GM21576 (cell line): ENCODE results near the gene ARHGAP26.

Experiments
- ATAC-seq: cut with Tn5 transposase; IDR thresholded peaks from one replicate; pipeline ENCODE4 v1.9.1; 2021; ENCODE audit warnings: mild to moderate bottlenecking, moderate library complexity; ENCODE audit not compliant: unreplicated experiment

Gene ARHGAP26

GRCh38 chr5:142769793-142770649 lies at the start of gene ARHGAP26:
Gene ARHGAP26 (plus strand): TSS chr5:142770377. CDS start chr5:142770762, 385 bp downstream.
- peak; percentile 97 for ATAC-seq

- ATAC-seq = no peak
These were observed 49.4 kb upstream of the ARHGAP26 start for GRCh38 chr5:142720641-142721271.

GRCh38 chr5:142722146-142722545 lies 48.0 kb upstream of the ARHGAP26 start:
- ATAC-seq = no peak

- ATAC-seq = no peak
These were observed 47.3 kb upstream of the ARHGAP26 start for GRCh38 chr5:142722896-142723295.

GRCh38 chr5:142724821-142725220 lies 45.4 kb upstream of the ARHGAP26 start:
- no peak for ATAC-seq

GRCh38 chr5:142725231-142726187 lies 44.7 kb upstream of the ARHGAP26 start:
- no peak for ATAC-seq

- ATAC-seq = no peak
These were observed 43.9 kb upstream of the ARHGAP26 start for GRCh38 chr5:142726188-142726731.

- ATAC-seq = no peak
These were observed 42.5 kb upstream of the ARHGAP26 start for GRCh38 chr5:142727735-142728047.

- no peak for ATAC-seq
These were observed 34.6 kb upstream of the ARHGAP26 start for GRCh38 chr5:142735323-142736246.

GRCh38 chr5:142736247-142736632 lies 33.9 kb upstream of the ARHGAP26 start:
- no peak for ATAC-seq

- no peak for ATAC-seq
These were observed 33.0 kb upstream of the ARHGAP26 start for GRCh38 chr5:142737179-142737578.

- ATAC-seq = no peak
These were observed 29.5 kb upstream of the ARHGAP26 start for GRCh38 chr5:142740474-142741242.

- ATAC-seq = no peak
These were observed 26.4 kb upstream of the ARHGAP26 start for GRCh38 chr5:142743592-142744441.

- ATAC-seq = no peak
These were observed 24.9 kb upstream of the ARHGAP26 start for GRCh38 chr5:142745268-142745667.

- no peak for ATAC-seq
These were observed 23.4 kb upstream of the ARHGAP26 start for GRCh38 chr5:142746532-142747433.

GRCh38 chr5:142748132-142748531 lies 22.0 kb upstream of the ARHGAP26 start:
- no peak for ATAC-seq

GRCh38 chr5:142748568-142749249 lies 21.5 kb upstream of the ARHGAP26 start:
- peak; percentile 64 for ATAC-seq
